Muscle of leg (tissue), 11 donors: ENCODE data around the gene TNFSF8. TPM values are rescaled to one million over a fixed set of nuclear protein-coding genes. Genes with fewer than 3 reads are reported as not detected.

Experiments used
- DNase-seq: peaks from one replicate; pipeline ENCODE4 v3.0.0; 2013
- H3K27ac ChIP-seq: one replicate; pipeline ENCODE4 v1.5.1; 2013; ENCODE audit warnings: mild to moderate bottlenecking, low read length, control low read depth
- H3K27me3 ChIP-seq: one replicate; pipeline ENCODE4 v1.6.1; 2013; ENCODE audit warnings: low read length; ENCODE audit not compliant: control insufficient read depth, insufficient read depth
- H3K36me3 ChIP-seq: one replicate; pipeline ENCODE4 v1.6.1; 2013; ENCODE audit warnings: low read length; ENCODE audit not compliant: control insufficient read depth, insufficient read depth
- H3K4me1 ChIP-seq: one replicate; pipeline ENCODE4 v1.6.1; 2013; ENCODE audit warnings: low read length; ENCODE audit not compliant: control insufficient read depth, insufficient read depth
- H3K4me3 ChIP-seq: one replicate; pipeline ENCODE4 v1.5.1; 2013; ENCODE audit warnings: low read length, control low read depth
- H3K9me3 ChIP-seq: replicated peaks from 2 replicates; pipeline ENCODE4 v1.6.1; 2013; ENCODE audit warnings: low read depth, low read length; ENCODE audit not compliant: control insufficient read depth
- WGBS: methylation state at CpG from one replicate; pipeline ENCODE4 v1.1.5; 2013; ENCODE audit warnings: missing lambda C conversion rate; ENCODE audit not compliant: insufficient coverage; 5-methylcytosine and 5-hydroxymethylcytosine counted together
- polyA plus RNA-seq, 8 donors: library from polyadenylated mRNA; unstranded; fragments of 120-200 nt; gene quantifications; one replicate each; pipeline versions ENCODE4 v1.2.1 to v1.2.3, GENCODE V29; 2013; ENCODE audit warnings: inconsistent platforms in 1 of 8, low replicate concordance in 1 of 8; ENCODE audit not compliant: insufficient read length in 8 of 8, insufficient read depth in 1 of 8
- total RNA-seq: library from RNA; stranded (reverse); fragments of 120-200 nt; gene quantifications from one replicate; pipeline ENCODE4 v1.2.4, GENCODE V29; 2013

Gene TNFSF8
- total and polyA plus RNA-seq, 9 donors, result 0.28 to 0.85 (median 0.63) TPM

GRCh38 chr9:114898741-114899140 is 31.6 kb downstream of the TNFSF8 start:
- peak; percentile 66 for DNase-seq
- Histone ChIP-seq H3K4me1 (peaks cover 5% of the 10 kb centered on the region), H3K27me3 (no peaks in the 10 kb centered on the region), H3K27ac (no peak overlapping the region), H3K36me3 (no peaks in the 10 kb centered on the region), H3K4me3 (no peak overlapping the region), H3K9me3 (no peaks in the 10 kb centered on the region)
- WGBS, result 77% methylated on average over 8 of the region's 9 CpGs

GRCh38 chr9:114897196-114897595 is 33.2 kb downstream of the TNFSF8 start:
- H3K4me1 ChIP-seq, result peaks cover 5% of the 10 kb centered on the region
- H3K27me3 ChIP-seq, result no peaks in the 10 kb centered on the region
- H3K9me3 ChIP-seq, result no peaks in the 10 kb centered on the region
- H3K36me3 ChIP-seq, result no peaks in the 10 kb centered on the region
- no peak overlapping the region for H3K27ac ChIP-seq
- no peak for DNase-seq
- 89% methylated on average over 1 of the region's 3 CpGs for WGBS
- H3K4me3 ChIP-seq, result no peak overlapping the region

GRCh38 chr9:114896344-114896743 is 34.0 kb downstream of the TNFSF8 start:
- Histone ChIP-seq H3K36me3 (no peaks in the 10 kb centered on the region), H3K9me3 (no peaks in the 10 kb centered on the region), H3K4me3 (no peak overlapping the region), H3K27me3 (no peaks in the 10 kb centered on the region), H3K4me1 (peaks cover 5% of the 10 kb centered on the region), H3K27ac (no peak overlapping the region)
- no peak for DNase-seq

- peak; percentile 34 for DNase-seq
- Histone ChIP-seq H3K36me3 (no peaks in the 10 kb centered on the region), H3K4me3 (no peak overlapping the region), H3K4me1 (peaks cover 5% of the 10 kb centered on the region), H3K9me3 (no peaks in the 10 kb centered on the region), H3K27me3 (no peaks in the 10 kb centered on the region), H3K27ac (no peak overlapping the region)
Measured at GRCh38 chr9:114895521-114895991, 34.8 kb downstream of the TNFSF8 start.

GRCh38 chr9:114894609-114895433 is 35.6 kb downstream of the TNFSF8 start:
- H3K4me3 ChIP-seq, result no peak overlapping the region
- 28% methylated on average over 3 of the region's 7 CpGs for WGBS
- DNase-seq, result peak; percentile 66
- H3K27ac ChIP-seq, result no peak overlapping the region
- H3K27me3 ChIP-seq, result no peaks in the 10 kb centered on the region
- H3K4me1 ChIP-seq, result peaks cover 5% of the 10 kb centered on the region
- H3K36me3 ChIP-seq, result no peaks in the 10 kb centered on the region
- H3K9me3 ChIP-seq, result no peaks in the 10 kb centered on the region

GRCh38 chr9:114894206-114894605 is 36.2 kb downstream of the TNFSF8 start:
- H3K9me3 ChIP-seq, result no peaks in the 10 kb centered on the region
- H3K4me1 ChIP-seq, result peaks cover 2% of the 10 kb centered on the region
- H3K27ac ChIP-seq, result no peak overlapping the region
- DNase-seq, result no peak
- no peaks in the 10 kb centered on the region for H3K36me3 ChIP-seq
- no peaks in the 10 kb centered on the region for H3K27me3 ChIP-seq
- 83% methylated on average over 2 of the region's 3 CpGs for WGBS
- H3K4me3 ChIP-seq, result no peak overlapping the region

- Histone ChIP-seq H3K27ac (no peak overlapping the region), H3K4me3 (no peak overlapping the region), H3K36me3 (no peaks in the 10 kb centered on the region), H3K9me3 (no peaks in the 10 kb centered on the region), H3K4me1 (peaks cover 2% of the 10 kb centered on the region), H3K27me3 (no peaks in the 10 kb centered on the region)
- no peak for DNase-seq
- WGBS, result 80% methylated on average over 2 of the region's 4 CpGs
Measured at GRCh38 chr9:114893221-114894010, 37.0 kb downstream of the TNFSF8 start.

GRCh38 chr9:114889802-114890224 is 40.6 kb downstream of the TNFSF8 start:
- WGBS, result 100% methylated on average over 1 of the region's 3 CpGs
- no peaks in the 10 kb centered on the region for H3K27me3 ChIP-seq
- no peaks in the 10 kb centered on the region for H3K9me3 ChIP-seq
- no peak overlapping the region for H3K4me3 ChIP-seq
- H3K36me3 ChIP-seq, result no peaks in the 10 kb centered on the region
- no peak for DNase-seq
- no peak overlapping the region for H3K27ac ChIP-seq
- no peaks in the 10 kb centered on the region for H3K4me1 ChIP-seq

GRCh38 chr9:114888607-114889006 is 41.8 kb downstream of the TNFSF8 start:
- Histone ChIP-seq H3K27ac (no peak overlapping the region), H3K9me3 (no peaks in the 10 kb centered on the region), H3K4me1 (no peaks in the 10 kb centered on the region), H3K36me3 (no peaks in the 10 kb centered on the region), H3K4me3 (no peak overlapping the region), H3K27me3 (no peaks in the 10 kb centered on the region)
- WGBS, result 74% methylated on average over 2 of the region's 4 CpGs
- DNase-seq, result no peak

- H3K36me3 ChIP-seq, result no peaks in the 10 kb centered on the region
- H3K4me1 ChIP-seq, result no peaks in the 10 kb centered on the region
- DNase-seq, result no peak
- no peak overlapping the region for H3K4me3 ChIP-seq
- H3K9me3 ChIP-seq, result no peaks in the 10 kb centered on the region
- 100% methylated on average over 1 of the region's 2 CpGs for WGBS
- no peaks in the 10 kb centered on the region for H3K27me3 ChIP-seq
- H3K27ac ChIP-seq, result no peak overlapping the region
Measured at GRCh38 chr9:114887963-114888362, 42.4 kb downstream of the TNFSF8 start.
